SK-N-SH (cell line): ENCODE results near the gene TMEM200C. TPM values are rescaled to one million over a fixed set of nuclear protein-coding genes. Genes with fewer than 3 reads are reported as not detected.

ENCODE experiments used
- CTCF ChIA-PET: fragments of 300-600, 350-600 bp; formaldehyde crosslinking; extraction: SDS; loops from one replicate; lab custom pipeline; 2021; lab: Yijun Ruan, JAX
- POLR2A ChIA-PET: fragments of 350-600 bp; sonication (Branson Sonifier 250); formaldehyde crosslinking; extraction: SDS; loops from one replicate; lab custom pipeline; 2020; ENCODE audit warnings: antibody characterized with exemption, inconsistent platforms; lab: Yijun Ruan, JAX
- DNase-seq: peaks from one replicate; pipeline ENCODE4 v3.0.0; 2012
- H2AFZ ChIP-seq: fragments of 200-600 bp; sonication (generic); 2 replicates; pipeline ENCODE4 v1.8.1; 2016; ENCODE audit warnings: antibody characterized with exemption, mild to moderate bottlenecking, low read depth
- H3F3A ChIP-seq: fragments of 200-600 bp; sonication (generic); replicated peaks from 2 replicates; pipeline ENCODE3; 2016; ENCODE audit warnings: antibody characterized with exemption, mild to moderate bottlenecking; ENCODE audit not compliant: insufficient read depth
- H3K27ac ChIP-seq, 2 experiments: fragments of 200-500 bp in 1 of 2; fragments of 200-600 bp in 1 of 2; sonication (Bioruptor generic) in 1 of 2; sonication (generic), shearing (Covaris generic) in 1 of 2; 2 replicates each; pipeline versions ENCODE4 v1.5.1 to v1.6.1; 2014 to 2016; ENCODE audit warnings: low read depth in 2 of 2, inconsistent platforms in 1 of 2, low read length in 1 of 2, mild to moderate bottlenecking in 1 of 2, mixed read lengths in 1 of 2
- H3K27me3 ChIP-seq: fragments of 200-600 bp; sonication (generic), shearing (Covaris generic); 2 replicates; pipeline ENCODE4 v1.6.1; 2016; ENCODE audit warnings: mixed run types; ENCODE audit not compliant: insufficient read depth
- H3K36me3 ChIP-seq, 2 experiments: fragments of 200-500 bp in 1 of 2; fragments of 200-600 bp in 1 of 2; sonication (Bioruptor generic) in 1 of 2; sonication (generic) in 1 of 2; replicated peaks in 1 of 2; 2 replicates each; pipeline versions ENCODE3 to v1.5.1; 2014 to 2016; ENCODE audit warnings: low read length in 1 of 2, mild to moderate bottlenecking in 1 of 2; ENCODE audit not compliant: insufficient read depth in 2 of 2, control insufficient read depth in 1 of 2
- H3K4me1 ChIP-seq, 2 experiments: fragments of 200-500 bp in 1 of 2; fragments of 200-600 bp in 1 of 2; sonication (Bioruptor generic) in 1 of 2; sonication (generic), shearing (Covaris generic) in 1 of 2; 2 replicates each; pipeline versions ENCODE4 v1.5.1 to v1.6.1; 2014 to 2016; ENCODE audit warnings: low read depth in 1 of 2, low read length in 1 of 2, mixed run types in 1 of 2; ENCODE audit not compliant: insufficient read depth in 2 of 2, control insufficient read depth in 1 of 2
- H3K4me2 ChIP-seq: fragments of 200-600 bp; sonication (generic), shearing (Covaris generic); 2 replicates; pipeline ENCODE4 v1.6.1; 2017; ENCODE audit warnings: mixed run types
- H3K4me3 ChIP-seq, 2 experiments: fragments of 200-500 bp in 1 of 2; fragments of 200-600 bp in 1 of 2; sonication (Bioruptor generic) in 1 of 2; sonication (generic), shearing (Covaris generic) in 1 of 2; 2 replicates each; pipeline versions ENCODE4 v1.5.1 to v1.8.1; 2014 to 2016; ENCODE audit warnings: low read depth in 2 of 2, inconsistent platforms in 1 of 2, low read length in 1 of 2, mild to moderate bottlenecking in 1 of 2, mixed read lengths in 1 of 2, moderate library complexity in 1 of 2
- H3K79me2 ChIP-seq: fragments of 200-600 bp; sonication (generic); 2 replicates; pipeline ENCODE4 v1.8.1; 2017; ENCODE audit warnings: mild to moderate bottlenecking; ENCODE audit not compliant: insufficient read depth
- H3K9ac ChIP-seq: fragments of 200-600 bp; sonication (generic); 2 replicates; pipeline ENCODE4 v1.6.1; 2017; ENCODE audit warnings: mixed run types
- H3K9me2 ChIP-seq: fragments of 200-600 bp; sonication (generic); 2 replicates; pipeline ENCODE4 v1.6.1; 2017; ENCODE audit warnings: mixed run types
- H3K9me3 ChIP-seq: fragments of 200-600 bp; sonication (generic); 2 replicates; pipeline ENCODE4 v1.6.1; 2017; ENCODE audit warnings: mixed run types, mild to moderate bottlenecking, moderate library complexity
- H4K20me1 ChIP-seq: fragments of 200-600 bp; sonication (generic); 2 replicates; pipeline ENCODE4 v1.6.1; 2017; ENCODE audit warnings: mild to moderate bottlenecking, mixed run types; ENCODE audit not compliant: insufficient read depth
- CHD2 ChIP-seq: fragments of 150-350 bp; IDR thresholded peaks from 2 replicates; pipeline ENCODE4 v1.6.1; 2018; ENCODE audit warnings: low read length; ENCODE audit not compliant: partially characterized antibody
- ELF1 ChIP-seq: IDR thresholded peaks from 2 replicates; pipeline ENCODE4 v1.4.0; 2012
- EP300 ChIP-seq, 2 experiments: IDR thresholded peaks; 2 replicates each; pipeline versions ENCODE4 v1.4.0 to v1.6.1; 2012; ENCODE audit warnings: borderline replicate concordance in 1 of 2, low read depth in 1 of 2, low read length in 1 of 2
- EZH2phosphoT487 ChIP-seq: fragments of 200-600 bp; sonication (generic); IDR thresholded peaks from 2 replicates; pipeline ENCODE4 v1.6.1; 2017; ENCODE audit warnings: low read depth, mixed run types, mild to moderate bottlenecking, antibody characterized with exemption, moderate library complexity, borderline replicate concordance
- FOSL2 ChIP-seq: IDR thresholded peaks from 2 replicates; pipeline ENCODE4 v1.4.0; 2012; ENCODE audit warnings: low read depth, mild to moderate bottlenecking, moderate library complexity, borderline replicate concordance
- FOXJ3 ChIP-seq: sonication (generic); formaldehyde crosslinking; IDR thresholded peaks from 2 replicates; pipeline ENCODE4 v1.5.1; 2020; ENCODE audit warnings: mild to moderate bottlenecking, missing genetic modification reagents
- FOXM1 ChIP-seq: IDR thresholded peaks from 2 replicates; pipeline ENCODE4 v1.4.0; 2012; ENCODE audit warnings: low read depth, mild to moderate bottlenecking
- GATA2 ChIP-seq: sonication (generic); formaldehyde crosslinking; IDR thresholded peaks from 2 replicates; pipeline ENCODE4 v1.5.0; 2020; ENCODE audit warnings: mild to moderate bottlenecking, missing genetic modification reagents
- JUND ChIP-seq: IDR thresholded peaks from 2 replicates; pipeline ENCODE4 v1.4.0; 2012
- MEF2A ChIP-seq: IDR thresholded peaks from 2 replicates; pipeline ENCODE4 v1.4.0; 2012; ENCODE audit warnings: low read depth, borderline replicate concordance
- MXI1 ChIP-seq: IDR thresholded peaks from 2 replicates; pipeline ENCODE4 v1.6.1; 2012; ENCODE audit warnings: mild to moderate bottlenecking, low read depth, low read length, improper control_type of control experiment
- NFIC ChIP-seq: IDR thresholded peaks from 2 replicates; pipeline ENCODE4 v1.4.0; 2012; ENCODE audit warnings: borderline replicate concordance
- REST ChIP-seq: IDR thresholded peaks from 2 replicates; pipeline ENCODE4 v1.6.1; 2012; ENCODE audit warnings: mild to moderate bottlenecking, low read depth, low read length, moderate library complexity
- RFX5 ChIP-seq: IDR thresholded peaks from 2 replicates; pipeline ENCODE4 v1.6.1; 2012; ENCODE audit warnings: mild to moderate bottlenecking, improper control_type of control experiment, low read length
- SMC3 ChIP-seq: IDR thresholded peaks from 2 replicates; pipeline ENCODE4 v1.6.1; 2012; ENCODE audit warnings: low read depth, low read length, improper control_type of control experiment
- TCF12 ChIP-seq: IDR thresholded peaks from 2 replicates; pipeline ENCODE4 v1.4.0; 2012
- TEAD4 ChIP-seq: IDR thresholded peaks from 2 replicates; pipeline ENCODE4 v1.4.0; 2012; ENCODE audit warnings: mild to moderate bottlenecking, borderline replicate concordance; ENCODE audit not compliant: insufficient read depth
- ZBTB33 ChIP-seq: IDR thresholded peaks from 2 replicates; pipeline ENCODE4 v1.4.0; 2012; ENCODE audit warnings: low read depth, borderline replicate concordance
- WGBS: methylation state at CpG from one replicate; pipeline ENCODE4 v1.1.6; 2017; ENCODE audit warnings: low lambda C conversion rate; 5-methylcytosine and 5-hydroxymethylcytosine counted together
- polyA plus RNA-seq, 3 experiments: library from polyadenylated mRNA; depleted of rRNA; stranded (reverse); fragments of >200 nt; gene quantifications; 2 replicates each; pipeline ENCODE4 v1.2.3, GENCODE V29; 2012
- TF ChIP-seq, protein P1 (sequence below): fragments of 150-350 bp; IDR thresholded peaks from 2 replicates; pipeline ENCODE4 v1.6.1; 2016; ENCODE audit warnings: mild to moderate bottlenecking, low read depth, low read length
- TF ChIP-seq, protein P2 (sequence below): IDR thresholded peaks from 2 replicates; pipeline ENCODE4 v1.4.0; 2012; ENCODE audit warnings: low read depth

TMEM200C gene
- polyA plus RNA-seq, 1 of the 3 experiments (the other 2 are of a cell fraction): not detected

DNA sequence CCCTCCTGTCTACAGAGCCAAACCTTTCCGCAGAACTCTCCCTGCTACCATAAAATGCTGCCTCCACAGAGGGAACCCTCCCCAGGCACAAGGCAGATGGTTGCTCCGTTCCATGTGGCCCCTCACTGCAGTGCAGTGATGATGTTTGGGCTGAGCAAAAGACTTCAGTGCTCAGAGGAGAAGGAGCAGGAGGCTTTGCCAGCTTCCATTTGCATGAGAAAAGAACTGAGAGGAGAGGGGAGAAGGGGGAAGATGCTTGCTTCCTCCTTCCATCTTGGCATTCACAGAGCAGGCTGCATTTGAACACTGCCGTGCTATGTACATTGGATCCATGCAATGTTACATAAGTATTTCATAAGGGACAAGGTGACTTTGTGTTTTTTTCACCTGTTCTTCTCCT lies 46.6 kb upstream of the TMEM200C start:
- Histone ChIP-seq H3K27ac (no peak overlapping the region), H3K9ac (no peak overlapping the region), H3K9me3 (no peaks in the 10 kb centered on the region), H3K27me3 (no peaks in the 10 kb centered on the region), H3F3A (no peaks in the 10 kb centered on the region), H3K79me2 (no peaks in the 10 kb centered on the region), H2AFZ (no peak overlapping the region), H3K36me3 (no peaks in the 10 kb centered on the region), H3K9me2 (no peaks in the 10 kb centered on the region), H3K4me1 (peaks cover 0 to 3% of the 10 kb centered on the region in 2 experiments; a peak in 1 of 4 replicates), H3K4me2 (no peak overlapping the region), H4K20me1 (no peaks in the 10 kb centered on the region), H3K4me3 (no peak overlapping the region)
- TF ChIP-seq NFIC: no peak
- TF ChIP-seq CHD2: no peak
- no peak for TF ChIP-seq SMC3
- no peak for TF ChIP-seq ELF1
- TF ChIP-seq FOSL2: no peak
- ChIA-PET CTCF (no interaction called here), POLR2A (no interaction called here)
- no peak for DNase-seq
- 35% methylated on average over 3 of the region's 3 CpGs for WGBS

- H3K9me2 ChIP-seq: no peaks in the 10 kb centered on the region
- no peaks in the 10 kb centered on the region for H3K9me3 ChIP-seq
- no peak overlapping the region for H3K4me3 ChIP-seq
- H3K27ac ChIP-seq: no peak overlapping the region
- H3K4me2 ChIP-seq: no peak overlapping the region
- DNase-seq: no peak
- no peak overlapping the region for H2AFZ ChIP-seq
- no peak for TF ChIP-seq ZBTB33
- TF ChIP-seq GATA2 (CRISPR knock-in tag): no peak
- no peak for TF ChIP-seq EP300 (IDR thresholded peaks at IDR 0.05; ENCODE audit: borderline replicate concordance in 1 of 2, low read depth in 1 of 2, low read length in 1 of 2)
- TF ChIP-seq REST: no peak
- TF ChIP-seq TCF12: no peak
- no peak for TF ChIP-seq MXI1
- TF ChIP-seq, protein P1, sequence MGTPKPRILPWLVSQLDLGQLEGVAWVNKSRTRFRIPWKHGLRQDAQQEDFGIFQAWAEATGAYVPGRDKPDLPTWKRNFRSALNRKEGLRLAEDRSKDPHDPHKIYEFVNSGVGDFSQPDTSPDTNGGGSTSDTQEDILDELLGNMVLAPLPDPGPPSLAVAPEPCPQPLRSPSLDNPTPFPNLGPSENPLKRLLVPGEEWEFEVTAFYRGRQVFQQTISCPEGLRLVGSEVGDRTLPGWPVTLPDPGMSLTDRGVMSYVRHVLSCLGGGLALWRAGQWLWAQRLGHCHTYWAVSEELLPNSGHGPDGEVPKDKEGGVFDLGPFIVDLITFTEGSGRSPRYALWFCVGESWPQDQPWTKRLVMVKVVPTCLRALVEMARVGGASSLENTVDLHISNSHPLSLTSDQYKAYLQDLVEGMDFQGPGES: no peak
- no peak for TF ChIP-seq NFIC
- TF ChIP-seq MEF2A: no peak
- no peak for TF ChIP-seq ELF1
- TF ChIP-seq FOXM1: no peak
- TF ChIP-seq JUND: no peak
- TF ChIP-seq, protein P2, sequence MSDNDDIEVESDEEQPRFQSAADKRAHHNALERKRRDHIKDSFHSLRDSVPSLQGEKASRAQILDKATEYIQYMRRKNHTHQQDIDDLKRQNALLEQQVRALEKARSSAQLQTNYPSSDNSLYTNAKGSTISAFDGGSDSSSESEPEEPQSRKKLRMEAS: no peak
- no peak for TF ChIP-seq FOXJ3 (CRISPR knock-in tag)
- TF ChIP-seq EZH2phosphoT487: no peak
- no peak for TF ChIP-seq RFX5
- TF ChIP-seq CHD2: no peak
- no peak for TF ChIP-seq TEAD4
- TF ChIP-seq, all 33 proteins: peak for 0
- Histone ChIP-seq H3K4me1 (peaks cover 0 to 3% of the 10 kb centered on the region in 2 experiments; a peak in 1 of 4 replicates), H3K9ac (no peak overlapping the region), H4K20me1 (no peaks in the 10 kb centered on the region), H3F3A (no peaks in the 10 kb centered on the region), H3K36me3 (no peaks in the 10 kb centered on the region), H3K79me2 (no peaks in the 10 kb centered on the region), H3K27me3 (no peaks in the 10 kb centered on the region)
- CTCF ChIA-PET: no interaction called here
- POLR2A ChIA-PET: no interaction called here
- 26% methylated on average over 4 of the region's 7 CpGs for WGBS
Measured at GRCh38 chr18:5939801-5940667, 44.7 kb upstream of the TMEM200C start.
